Measurements from ENCODE around the gene POP5. TPM values are rescaled to one million over a fixed set of nuclear protein-coding genes. Genes with fewer than 3 reads are reported as not detected.
"Not testable (repeated sequence)": the region's sequence is repeated elsewhere in the genome, so short reads cannot be mapped to it uniquely, and the experiment has no call there.

Gene POP5
- total and polyA plus RNA-seq, 7 donors = 9.8 to 30.4 (median 19.4) TPM

GRCh38 chr12:120614848-120615247 is 33.6 kb upstream of the POP5 start:
- intact Hi-C loops (cut with DNase I) = no loop called here
- H3K4me1 ChIP-seq = no peaks in the 10 kb centered on the region
- TF ChIP-seq CTCF (IDR thresholded peaks at IDR 0.05) = no peak
- H3K4me3 ChIP-seq = no peak overlapping the region
- no peaks in the 10 kb centered on the region for H3K9me3 ChIP-seq
- H3K36me3 ChIP-seq (ENCODE audit: insufficient read depth in 1 of 2, low read depth in 1 of 2) = no peaks in the 10 kb centered on the region
- ATAC-seq (no peak), DNase-seq (no peak)
- peaks cover 0 to 14% (median 2%) of the 10 kb centered on the region in 3 donors for H3K27me3 ChIP-seq (ENCODE audit: insufficient read depth in 3 of 3, low read length in 2 of 3)
- no peak overlapping the region for H3K27ac ChIP-seq

- H3K4me1 ChIP-seq; ATAC-seq; H3K27me3 ChIP-seq (ENCODE audit: insufficient read depth in 3 of 3, low read length in 2 of 3); H3K9me3 ChIP-seq; H3K36me3 ChIP-seq (ENCODE audit: insufficient read depth in 1 of 2, low read depth in 1 of 2); intact Hi-C loops (cut with DNase I); H3K27ac ChIP-seq; H3K4me3 ChIP-seq; DNase-seq: not testable (repeated sequence)
- 48 to 68% (median 57%) methylated on average over 1 of the region's 1 CpG for WGBS, 3 donors
Measured at GRCh38 chr12:120611534-120611933, 30.3 kb upstream of the POP5 start.

- ATAC-seq (no peak), DNase-seq (no peak)
- no peaks in the 10 kb centered on the region for H3K9me3 ChIP-seq
- no peaks in the 10 kb centered on the region for H3K27me3 ChIP-seq (ENCODE audit: insufficient read depth in 3 of 3, low read length in 2 of 3)
- H3K27ac ChIP-seq = no peak overlapping the region
- H3K4me3 ChIP-seq = no peak overlapping the region
- no peaks in the 10 kb centered on the region for H3K36me3 ChIP-seq (ENCODE audit: insufficient read depth in 1 of 2, low read depth in 1 of 2)
- intact Hi-C loops (cut with DNase I) = no loop called here
- no peaks in the 10 kb centered on the region for H3K4me1 ChIP-seq
- TF ChIP-seq CTCF (IDR thresholded peaks at IDR 0.05) = no peak
- 68 to 73% (median 73%) methylated on average over 4 of the region's 4 CpGs for WGBS, 3 donors
Measured at GRCh38 chr12:120610560-120610959, 29.4 kb upstream of the POP5 start.

GRCh38 chr12:120602416-120602815 is 21.2 kb upstream of the POP5 start:
- DNase-seq; intact Hi-C loops (cut with DNase I); H3K4me3 ChIP-seq; H3K27me3 ChIP-seq (ENCODE audit: insufficient read depth in 3 of 3, low read length in 2 of 3); H3K27ac ChIP-seq; ATAC-seq; H3K36me3 ChIP-seq (ENCODE audit: insufficient read depth in 1 of 2, low read depth in 1 of 2); H3K4me1 ChIP-seq; H3K9me3 ChIP-seq: not testable (repeated sequence)
- WGBS, 3 donors = 65 to 68% (median 66%) methylated on average over 5 of the region's 5 CpGs

GRCh38 chr12:120599672-120600552 is 18.7 kb upstream of the POP5 start:
- H3K9me3 ChIP-seq = no peaks in the 10 kb centered on the region
- intact Hi-C loops (cut with DNase I) = no loop called here
- DNase-seq (no peak), ATAC-seq (no peak)
- peaks cover 0 to 9% (median 6%) of the 10 kb centered on the region in 3 donors for H3K27me3 ChIP-seq (ENCODE audit: insufficient read depth in 3 of 3, low read length in 2 of 3)
- no peak overlapping the region for H3K27ac ChIP-seq
- H3K4me3 ChIP-seq = no peak overlapping the region
- H3K4me1 ChIP-seq = no peaks in the 10 kb centered on the region
- WGBS, 3 donors = 70 to 75% (median 72%) methylated on average over 23 of the region's 23 CpGs
- TF ChIP-seq CTCF (IDR thresholded peaks at IDR 0.05) = no peak
- H3K36me3 ChIP-seq (ENCODE audit: insufficient read depth in 1 of 2, low read depth in 1 of 2) = no peaks in the 10 kb centered on the region

Measured in psoas muscle (tissue), 8 donors.